Measurements from ENCODE around the gene ANLN.
"Not testable (repeated sequence)": the region's sequence is repeated elsewhere in the genome, so short reads cannot be mapped to it uniquely, and the experiment has no call there.

The ANLN gene

DNA sequence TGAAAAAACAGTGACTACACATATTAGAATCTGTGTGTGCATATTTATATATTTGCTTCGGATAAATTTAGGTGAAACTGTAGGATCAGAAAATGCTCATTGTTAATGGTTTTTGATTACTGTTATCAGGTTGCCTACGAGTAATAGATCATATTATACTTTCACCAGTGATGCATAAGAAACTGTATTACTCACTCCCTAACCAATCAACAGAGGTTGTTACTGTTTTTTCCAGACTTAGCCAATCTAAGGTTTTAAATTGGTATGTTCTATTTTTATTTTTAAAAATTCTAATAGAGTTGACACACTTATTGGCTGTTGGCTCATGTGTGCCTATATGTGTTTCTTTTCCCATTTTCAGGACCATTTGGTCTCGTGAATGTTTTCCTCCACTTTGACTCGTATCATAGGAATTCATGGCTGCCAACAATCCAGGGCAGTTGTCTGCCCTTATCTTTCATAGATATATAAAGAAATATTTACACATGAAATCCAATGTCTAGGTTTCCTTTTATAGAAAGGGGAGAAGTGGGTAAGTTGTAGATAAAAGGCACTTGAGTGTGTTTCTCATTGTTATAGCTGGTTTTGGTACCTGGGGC, 59.2 kb downstream of the ANLN start:
- Mint-ChIP-seq H3K27me3 (ENCODE audit: low read depth) (no peaks in the 10 kb centered on the region), H3K27ac (no peak overlapping the region), H3K9me3 (no peaks in the 10 kb centered on the region), H3K36me3 (ENCODE audit: low read depth) (peaks cover 57% of the 10 kb centered on the region), H3K4me3 (no peak overlapping the region), H3K4me1 (ENCODE audit: low read depth) (no peaks in the 10 kb centered on the region)
- DNase-seq (ENCODE audit: low spot score), result no peak

DNA sequence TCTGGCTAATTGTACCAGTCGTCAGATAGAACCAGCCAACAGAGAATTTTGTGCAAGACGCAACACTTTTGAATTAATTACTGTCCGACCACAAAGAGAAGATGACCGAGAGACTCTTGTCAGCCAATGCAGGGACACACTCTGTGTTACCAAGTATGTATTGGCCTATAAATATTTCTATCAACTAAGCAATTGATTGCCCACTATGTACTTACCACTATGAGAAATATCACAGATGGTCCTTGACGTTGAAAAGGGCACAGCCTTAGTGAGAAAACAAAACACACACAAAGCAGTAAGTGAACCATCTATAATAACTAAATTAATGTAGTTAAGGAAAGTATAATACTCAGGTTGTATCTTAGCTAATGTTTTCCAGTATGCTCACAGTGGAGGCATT, 60.0 kb downstream of the ANLN start:
- Mint-ChIP-seq H3K36me3 (ENCODE audit: low read depth) (peaks cover 61% of the 10 kb centered on the region), H3K4me1 (ENCODE audit: low read depth) (no peaks in the 10 kb centered on the region), H3K27ac (no peak overlapping the region)

DNA sequence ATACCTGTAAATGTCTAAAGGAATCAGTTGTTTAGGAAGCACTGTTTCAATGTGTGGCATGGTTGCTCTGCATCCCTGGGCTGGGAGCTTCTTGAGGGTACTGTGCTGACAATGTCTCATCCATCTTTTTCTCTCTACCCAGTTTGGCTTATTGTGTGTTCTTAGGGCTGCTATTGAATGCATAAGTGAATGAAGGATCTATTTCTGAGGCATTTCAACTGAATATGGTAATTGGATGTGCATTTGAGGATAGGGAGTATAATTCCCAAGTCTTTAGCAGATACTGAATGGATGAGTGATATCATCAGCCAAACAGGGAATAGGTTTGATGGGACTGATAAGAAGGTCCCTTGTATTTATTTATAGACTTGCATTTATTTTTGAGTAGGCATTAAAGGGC, 64.1 kb downstream of the ANLN start:
- Mint-ChIP-seq H3K27ac (no peak overlapping the region), H3K9me3 (no peaks in the 10 kb centered on the region), H3K27me3 (ENCODE audit: low read depth) (no peaks in the 10 kb centered on the region), H3K4me3 (no peak overlapping the region), H3K36me3 (ENCODE audit: low read depth) (peaks cover 40% of the 10 kb centered on the region), H3K4me1 (ENCODE audit: low read depth) (peaks cover 2% of the 10 kb centered on the region)
- no peak for DNase-seq (ENCODE audit: low spot score)

More for the DNA sequence above, 60.0 kb downstream of the ANLN start:
- no peak for DNase-seq (ENCODE audit: low spot score)
- no peak overlapping the region for H3K4me3 Mint-ChIP-seq
- no peaks in the 10 kb centered on the region for H3K27me3 Mint-ChIP-seq (ENCODE audit: low read depth)
- no peaks in the 10 kb centered on the region for H3K9me3 Mint-ChIP-seq

DNA sequence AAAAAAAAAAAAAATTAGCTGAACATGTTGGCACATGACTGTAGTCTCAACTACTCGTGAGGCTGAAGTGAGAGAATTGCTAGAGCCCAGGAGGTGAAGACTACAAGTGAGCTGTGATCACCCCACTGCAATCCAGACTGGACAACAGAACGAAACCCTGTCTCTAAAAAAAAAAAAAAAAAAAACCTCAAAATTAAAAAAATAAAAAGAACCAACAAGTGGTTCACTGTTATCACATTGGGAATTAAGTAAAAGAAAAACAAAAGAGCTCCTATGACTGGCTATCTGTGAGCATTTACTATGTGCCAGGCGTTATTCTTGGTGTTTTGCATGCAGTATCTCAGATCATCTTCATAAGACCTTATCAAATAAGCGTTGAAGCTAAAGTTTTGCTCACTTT, 66.0 kb downstream of the ANLN start:
- no peak for DNase-seq (ENCODE audit: low spot score)
- Mint-ChIP-seq H3K27ac (no peak overlapping the region), H3K4me3 (no peak overlapping the region), H3K27me3 (ENCODE audit: low read depth) (peaks cover 4% of the 10 kb centered on the region), H3K4me1 (ENCODE audit: low read depth) (peaks cover 2% of the 10 kb centered on the region), H3K36me3 (ENCODE audit: low read depth) (peaks cover 26% of the 10 kb centered on the region), H3K9me3 (no peaks in the 10 kb centered on the region)

DNA sequence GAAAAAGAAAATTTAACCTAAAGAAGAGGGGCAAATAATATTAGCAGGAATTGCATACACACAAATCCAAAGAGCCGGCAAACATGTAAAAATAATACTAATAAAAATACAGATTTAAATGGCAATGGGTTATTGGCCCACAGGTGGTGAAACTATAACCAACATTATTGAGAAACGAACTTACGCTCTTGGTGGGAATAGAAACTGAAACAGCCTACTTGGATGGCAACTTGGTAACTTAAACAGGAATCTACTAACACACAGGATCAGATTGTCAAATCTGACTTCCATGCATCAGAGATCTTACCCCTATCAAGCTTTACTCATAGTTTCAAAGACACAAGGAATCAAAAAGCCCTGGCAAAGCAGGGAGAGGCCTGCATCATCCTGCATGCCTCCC, 66.5 kb downstream of the ANLN start:
- H3K27ac Mint-ChIP-seq, result no peak overlapping the region
- DNase-seq (ENCODE audit: low spot score), result no peak
- peaks cover 2% of the 10 kb centered on the region for H3K4me1 Mint-ChIP-seq (ENCODE audit: low read depth)
- H3K9me3 Mint-ChIP-seq, result no peaks in the 10 kb centered on the region
- peaks cover 4% of the 10 kb centered on the region for H3K27me3 Mint-ChIP-seq (ENCODE audit: low read depth)
- no peak overlapping the region for H3K4me3 Mint-ChIP-seq
- H3K36me3 Mint-ChIP-seq (ENCODE audit: low read depth), result peaks cover 22% of the 10 kb centered on the region

DNA sequence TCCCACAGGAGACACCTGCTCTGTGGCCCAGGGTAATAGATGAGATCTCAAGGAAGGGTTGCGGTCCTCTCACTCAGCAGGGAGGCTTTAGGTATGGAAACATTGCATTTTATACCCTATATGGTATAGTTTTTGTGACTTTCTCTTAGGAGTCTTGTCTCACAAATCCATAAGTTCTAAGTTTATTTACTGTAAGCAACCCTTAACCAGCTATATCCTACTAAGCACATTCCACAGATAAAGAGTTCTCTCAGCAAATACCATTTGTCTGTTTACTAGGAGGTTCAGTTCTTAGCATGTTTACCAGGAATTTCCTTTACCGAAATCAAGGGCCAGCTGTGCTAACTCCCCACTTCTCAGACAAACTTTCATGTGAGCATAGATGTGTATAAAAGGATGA, 66.9 kb downstream of the ANLN start:
- peaks cover 2% of the 10 kb centered on the region for H3K4me1 Mint-ChIP-seq (ENCODE audit: low read depth)
- H3K9me3 Mint-ChIP-seq, result no peaks in the 10 kb centered on the region
- H3K36me3 Mint-ChIP-seq (ENCODE audit: low read depth), result peaks cover 18% of the 10 kb centered on the region
- no peak for DNase-seq (ENCODE audit: low spot score)
- H3K27me3 Mint-ChIP-seq (ENCODE audit: low read depth), result peaks cover 4% of the 10 kb centered on the region
- H3K4me3 Mint-ChIP-seq, result no peak overlapping the region
- H3K27ac Mint-ChIP-seq, result no peak overlapping the region

DNA sequence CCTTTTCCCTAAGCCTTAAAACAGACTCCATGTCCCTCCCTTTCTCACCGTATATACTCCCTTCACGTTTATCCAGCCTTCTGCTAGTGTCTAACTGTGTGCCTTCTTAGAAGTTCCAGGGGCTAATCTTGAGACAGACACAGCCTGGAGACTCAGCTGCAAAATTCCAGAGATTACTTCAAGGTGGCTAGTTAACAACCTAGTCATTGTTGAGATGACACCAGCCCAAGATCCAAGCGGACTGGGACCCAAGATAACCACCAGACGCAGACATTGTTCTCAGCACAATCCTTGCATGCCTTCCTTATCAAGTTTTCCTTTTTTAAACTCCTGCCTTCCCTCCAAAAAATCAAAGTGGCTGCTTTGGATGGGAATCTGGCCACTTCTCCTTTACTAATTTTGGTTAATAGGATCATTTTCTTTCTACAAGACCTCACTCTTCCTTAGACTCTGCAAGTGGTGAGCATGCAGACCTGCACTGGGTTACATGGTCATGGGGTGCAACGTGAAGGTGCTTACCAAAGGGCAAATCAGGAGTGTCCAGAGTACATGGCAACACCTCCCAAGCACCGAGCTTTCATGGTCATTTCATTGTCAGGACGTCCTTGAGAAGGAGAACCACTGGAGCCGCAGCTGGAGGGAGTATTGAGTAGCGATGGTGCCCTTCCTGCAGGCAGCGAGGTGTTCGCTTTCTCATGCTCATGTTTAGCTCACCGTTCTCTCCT, 69.7 kb downstream of the ANLN start:
- Mint-ChIP-seq H3K4me1 (ENCODE audit: low read depth) (peaks cover 2% of the 10 kb centered on the region), H3K27me3 (ENCODE audit: low read depth) (peaks cover 13% of the 10 kb centered on the region), H3K27ac (no peak overlapping the region), H3K36me3 (ENCODE audit: low read depth) (peaks cover 3% of the 10 kb centered on the region), H3K9me3 (no peaks in the 10 kb centered on the region), H3K4me3 (no peak overlapping the region)
- no peak for DNase-seq (ENCODE audit: low spot score)

DNA sequence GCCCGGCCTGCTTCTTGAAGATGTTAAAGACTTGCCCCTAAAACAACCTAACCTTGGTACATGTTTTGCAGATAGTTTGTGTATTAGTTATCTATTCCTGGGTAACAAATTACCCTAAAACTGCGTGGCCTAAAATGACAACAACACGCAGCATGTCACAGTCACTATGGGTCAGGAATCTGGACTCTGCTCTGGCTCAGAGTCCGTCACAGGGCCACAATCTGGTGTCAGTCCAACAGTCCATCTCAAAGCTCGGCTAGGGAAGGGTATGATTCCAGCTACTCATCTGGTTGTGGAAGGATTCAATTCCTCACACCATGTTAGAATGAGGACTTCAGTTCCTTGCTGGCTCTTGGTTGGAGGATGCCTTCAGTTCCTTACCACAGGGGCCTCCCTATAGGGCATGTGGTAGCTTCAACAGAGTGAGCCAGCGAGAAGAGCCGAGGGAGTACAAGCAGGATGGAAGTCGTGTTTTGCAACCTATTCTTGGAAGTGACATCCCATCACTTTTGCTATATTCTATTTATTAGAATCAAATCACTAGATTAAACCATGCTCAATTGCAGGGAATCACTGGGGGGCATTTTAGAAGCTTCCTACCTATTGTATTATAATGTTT, 71.3 kb downstream of the ANLN start:
- peaks cover 15% of the 10 kb centered on the region for H3K27me3 Mint-ChIP-seq (ENCODE audit: low read depth)
- H3K4me3 Mint-ChIP-seq, result no peak overlapping the region
- peaks cover under 1% of the 10 kb centered on the region for H3K4me1 Mint-ChIP-seq (ENCODE audit: low read depth)
- H3K36me3 Mint-ChIP-seq (ENCODE audit: low read depth), result peaks cover under 1% of the 10 kb centered on the region
- no peak for DNase-seq (ENCODE audit: low spot score)
- H3K9me3 Mint-ChIP-seq, result no peaks in the 10 kb centered on the region
- H3K27ac Mint-ChIP-seq, result no peak overlapping the region

DNA sequence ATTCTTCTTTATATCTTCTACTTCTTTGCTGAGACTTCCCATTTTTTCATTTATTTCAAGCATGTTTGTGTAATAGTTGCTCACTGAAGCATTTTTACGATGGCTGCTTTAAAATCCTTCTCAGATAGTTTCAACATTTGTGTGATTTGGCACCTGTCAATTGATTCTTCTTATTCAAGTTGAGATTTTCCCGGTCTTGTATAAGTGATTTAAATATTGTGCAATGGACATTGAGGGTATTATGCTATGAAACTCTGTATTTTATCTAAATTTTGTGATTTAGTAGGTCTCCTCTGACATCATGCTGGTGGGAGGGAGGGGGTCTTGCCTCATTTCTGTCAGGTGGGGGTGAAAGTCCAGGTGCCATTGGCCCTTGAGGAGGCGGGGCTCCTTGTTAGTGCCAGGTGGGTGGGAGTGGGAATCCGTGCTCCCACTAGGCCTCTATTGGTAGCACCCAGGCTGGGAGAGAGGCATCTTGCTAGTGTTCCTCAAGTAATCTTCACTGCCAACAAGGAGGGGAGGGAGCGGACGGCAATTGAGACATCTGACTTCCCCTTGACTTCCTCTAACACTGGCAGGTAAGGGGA, 73.0 kb downstream of the ANLN start:
- DNase-seq (ENCODE audit: low spot score), result no peak
- no peaks in the 10 kb centered on the region for H3K9me3 Mint-ChIP-seq
- no peak overlapping the region for H3K27ac Mint-ChIP-seq
- peaks cover 15% of the 10 kb centered on the region for H3K27me3 Mint-ChIP-seq (ENCODE audit: low read depth)
- no peaks in the 10 kb centered on the region for H3K4me1 Mint-ChIP-seq (ENCODE audit: low read depth)
- H3K4me3 Mint-ChIP-seq, result no peak overlapping the region
- H3K36me3 Mint-ChIP-seq (ENCODE audit: low read depth), result no peaks in the 10 kb centered on the region

DNA sequence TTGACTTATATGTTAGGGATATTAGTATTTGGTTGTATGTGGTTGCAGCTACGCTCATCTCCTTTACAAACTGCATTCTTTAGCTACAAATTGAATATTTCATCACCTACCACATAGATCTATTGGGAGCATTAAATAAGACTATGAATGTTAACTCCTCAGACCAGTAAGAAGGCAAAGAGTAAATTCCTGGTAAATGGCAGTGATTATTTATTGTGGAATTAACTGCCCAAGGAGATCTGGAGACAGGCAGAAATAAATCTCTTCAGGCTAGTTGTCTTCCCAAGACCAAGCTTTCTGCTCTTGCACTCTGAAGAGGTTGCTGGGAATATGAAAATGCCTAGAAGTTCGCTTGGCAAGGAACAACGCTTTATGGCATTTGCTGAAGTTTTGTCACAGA, 74.6 kb downstream of the ANLN start:
- Mint-ChIP-seq H3K4me1 (ENCODE audit: low read depth) (no peaks in the 10 kb centered on the region), H3K36me3 (ENCODE audit: low read depth) (no peaks in the 10 kb centered on the region), H3K4me3 (no peak overlapping the region), H3K9me3 (no peaks in the 10 kb centered on the region), H3K27me3 (ENCODE audit: low read depth) (peaks cover 15% of the 10 kb centered on the region), H3K27ac (no peak overlapping the region)
- no peak for DNase-seq (ENCODE audit: low spot score)

DNA sequence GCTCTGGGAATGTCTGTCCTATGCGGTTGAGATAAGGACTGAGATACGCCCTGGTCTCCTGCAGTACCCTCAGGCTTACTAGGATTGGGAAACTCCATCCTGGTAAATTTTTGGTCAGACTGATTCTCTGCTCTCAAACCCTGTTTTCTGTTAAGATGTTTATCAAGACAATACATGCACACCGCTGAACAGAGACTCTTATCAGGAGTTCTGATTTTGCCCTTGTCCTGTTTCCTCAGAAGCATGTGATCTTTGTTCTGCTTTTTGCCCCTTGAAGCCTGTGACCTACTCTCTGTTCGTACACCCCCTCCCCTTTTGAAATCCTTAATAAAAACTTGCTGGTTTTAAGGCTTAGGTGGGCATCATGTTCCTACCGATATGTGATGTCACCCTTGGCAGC, 76.3 kb downstream of the ANLN start:
- peaks cover 11% of the 10 kb centered on the region for H3K27me3 Mint-ChIP-seq (ENCODE audit: low read depth)
- not testable (repeated sequence) for H3K4me1 Mint-ChIP-seq (ENCODE audit: low read depth); H3K36me3 Mint-ChIP-seq (ENCODE audit: low read depth); H3K4me3 Mint-ChIP-seq; H3K27ac Mint-ChIP-seq; DNase-seq (ENCODE audit: low spot score); H3K9me3 Mint-ChIP-seq

DNA sequence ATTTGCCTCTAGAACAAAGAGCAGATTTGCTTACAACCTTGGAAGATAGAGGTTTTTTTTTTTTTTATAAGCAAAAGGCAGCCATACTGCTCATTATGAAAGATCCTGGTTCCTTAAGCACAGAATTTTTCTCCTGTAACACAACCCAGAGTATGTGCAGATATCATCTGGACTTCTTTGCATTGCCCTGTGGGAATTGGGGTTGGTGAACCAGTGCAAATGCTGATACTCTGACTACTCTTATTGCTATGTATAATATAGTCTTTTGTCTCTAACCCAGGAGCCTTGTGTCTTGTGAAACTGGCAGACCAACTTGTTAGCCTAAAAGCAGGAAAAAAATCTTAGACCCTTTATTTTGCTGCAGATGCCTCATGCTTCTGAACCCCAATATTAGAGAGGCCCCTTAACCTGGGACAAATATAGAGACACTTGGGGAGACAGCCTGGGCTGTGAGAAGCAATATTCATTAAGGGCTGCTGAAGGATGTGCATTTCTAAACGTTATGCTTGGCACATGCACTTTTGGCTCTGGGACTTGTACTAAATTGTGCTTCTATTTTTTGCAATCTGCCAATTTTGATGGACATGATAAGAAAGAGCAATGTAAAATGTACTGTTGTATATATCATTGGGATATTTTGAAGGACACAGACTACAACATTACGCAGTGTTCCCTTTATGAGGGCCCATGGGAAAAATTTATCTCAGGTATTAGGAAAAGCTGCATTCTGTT, 78.9 kb downstream of the ANLN start:
- H3K27me3 Mint-ChIP-seq (ENCODE audit: low read depth), result peaks cover 5% of the 10 kb centered on the region
- H3K9me3 Mint-ChIP-seq, result no peaks in the 10 kb centered on the region
- no peak overlapping the region for H3K4me3 Mint-ChIP-seq
- H3K36me3 Mint-ChIP-seq (ENCODE audit: low read depth), result no peaks in the 10 kb centered on the region
- no peak for DNase-seq (ENCODE audit: low spot score)
- peaks cover 7% of the 10 kb centered on the region for H3K4me1 Mint-ChIP-seq (ENCODE audit: low read depth)
- H3K27ac Mint-ChIP-seq, result no peak overlapping the region

DNA sequence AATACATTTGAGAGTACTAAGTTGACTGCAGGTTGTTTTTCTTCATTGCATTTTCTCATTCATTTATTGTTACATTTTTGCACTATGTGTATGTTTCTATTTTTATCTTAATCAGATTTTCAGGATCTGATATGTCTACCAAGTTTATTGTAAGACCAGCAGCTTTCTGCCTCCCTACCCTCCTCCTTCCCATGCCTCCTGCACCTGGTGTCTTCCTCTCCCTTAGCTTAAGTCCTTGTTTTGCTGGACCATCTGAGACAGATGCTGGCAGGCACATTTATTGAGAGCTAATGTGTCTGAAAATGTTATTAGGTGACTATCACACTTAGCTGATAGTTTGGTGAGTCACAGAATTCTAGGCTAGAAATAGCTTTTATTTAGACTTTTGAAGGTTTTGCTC, 79.6 kb downstream of the ANLN start:
- Mint-ChIP-seq H3K27me3 (ENCODE audit: low read depth) (peaks cover 3% of the 10 kb centered on the region), H3K4me3 (no peak overlapping the region), H3K27ac (no peak overlapping the region), H3K4me1 (ENCODE audit: low read depth) (peaks cover 14% of the 10 kb centered on the region), H3K36me3 (ENCODE audit: low read depth) (no peaks in the 10 kb centered on the region), H3K9me3 (no peaks in the 10 kb centered on the region)
- DNase-seq (ENCODE audit: low spot score), result no peak

Data from T-helper 2 cell treated with Interferon-gamma antibody and Interleukin-4, amounts not matched to agents 5 μg/mL and 100 μg/mL, for 36 hours (primary cell).